ENCODE results near the gene NELFB. TPM values are rescaled to one million over a fixed set of nuclear protein-coding genes. Genes with fewer than 3 reads are reported as not detected.

NELFB gene
- total RNA-seq, 1 experiment from 2014 or later = 72.6 TPM

- POLR2A ChIA-PET (ENCODE audit: low non-redundant PET) = no interaction called here
- CTCF ChIA-PET = no interaction called here
- Histone ChIP-seq H3K4me1 (ENCODE audit: insufficient read depth, low read length, poor library complexity, severe bottlenecking) (peaks cover 19% of the 10 kb centered on the region), H3K27me3 (replicated peaks; ENCODE audit: insufficient read depth, low read depth, low read length, poor library complexity) (no peaks in the 10 kb centered on the region), H3K36me3 (ENCODE audit: insufficient read depth, low read length, poor library complexity, severe bottlenecking) (no peaks in the 10 kb centered on the region), H3K27ac (ENCODE audit: low read depth, low read length, poor library complexity, severe bottlenecking) (no peak overlapping the region), H3K9me3 (ENCODE audit: low read depth, low read length, poor library complexity, severe bottlenecking) (no peaks in the 10 kb centered on the region), H3K4me3 (ENCODE audit: low read depth, low read length, poor library complexity, severe bottlenecking) (no peak overlapping the region)
- DNase-seq (ENCODE audit: low spot score) = no peak
- intact Hi-C loops (cut with micrococcal nuclease; ENCODE audit: unreplicated experiment) = no loop called here
- no TSS peak for BruUV-seq (replicated peaks)
- TF ChIP-seq CTCF (conservative IDR thresholded peaks at IDR 0.05; ENCODE audit: low read depth, low read length) (no peak), EZH2 (IDR thresholded peaks at IDR 0.05; ENCODE audit: borderline replicate concordance, low read depth, low read length, poor library complexity, severe bottlenecking) (no peak)
Observed at GRCh38 chr9:137309368-137310188, 54.5 kb downstream of the NELFB start.

GRCh38 chr9:137310189-137311052, 55.3 kb downstream of the NELFB start:
- no peak overlapping the region for H3K27ac ChIP-seq (ENCODE audit: low read depth, low read length, poor library complexity, severe bottlenecking)
- CTCF ChIA-PET = no interaction called here
- no peak for DNase-seq (ENCODE audit: low spot score)
- no peaks in the 10 kb centered on the region for H3K9me3 ChIP-seq (ENCODE audit: low read depth, low read length, poor library complexity, severe bottlenecking)
- peaks cover 12% of the 10 kb centered on the region for H3K4me1 ChIP-seq (ENCODE audit: insufficient read depth, low read length, poor library complexity, severe bottlenecking)
- no peak overlapping the region for H3K4me3 ChIP-seq (ENCODE audit: low read depth, low read length, poor library complexity, severe bottlenecking)
- POLR2A ChIA-PET (ENCODE audit: low non-redundant PET) = no interaction called here
- TF ChIP-seq EZH2 (IDR thresholded peaks at IDR 0.05; ENCODE audit: borderline replicate concordance, low read depth, low read length, poor library complexity, severe bottlenecking) = no peak
- TF ChIP-seq CTCF (conservative IDR thresholded peaks at IDR 0.05; ENCODE audit: low read depth, low read length) = no peak
- intact Hi-C loops (cut with micrococcal nuclease; ENCODE audit: unreplicated experiment) = no loop called here
- H3K27me3 ChIP-seq (replicated peaks; ENCODE audit: insufficient read depth, low read depth, low read length, poor library complexity) = no peaks in the 10 kb centered on the region
- no TSS peak for BruUV-seq (replicated peaks)
- no peaks in the 10 kb centered on the region for H3K36me3 ChIP-seq (ENCODE audit: insufficient read depth, low read length, poor library complexity, severe bottlenecking)

- CTCF ChIA-PET = no interaction called here
- H3K9me3 ChIP-seq (ENCODE audit: low read depth, low read length, poor library complexity, severe bottlenecking) = no peaks in the 10 kb centered on the region
- H3K27ac ChIP-seq (ENCODE audit: low read depth, low read length, poor library complexity, severe bottlenecking) = no peak overlapping the region
- POLR2A ChIA-PET (ENCODE audit: low non-redundant PET) = no interaction called here
- H3K36me3 ChIP-seq (ENCODE audit: insufficient read depth, low read length, poor library complexity, severe bottlenecking) = no peaks in the 10 kb centered on the region
- no peak for DNase-seq (ENCODE audit: low spot score)
- intact Hi-C loops (cut with micrococcal nuclease; ENCODE audit: unreplicated experiment) = no loop called here
- H3K27me3 ChIP-seq (replicated peaks; ENCODE audit: insufficient read depth, low read depth, low read length, poor library complexity) = no peaks in the 10 kb centered on the region
- H3K4me3 ChIP-seq (ENCODE audit: low read depth, low read length, poor library complexity, severe bottlenecking) = no peak overlapping the region
- H3K4me1 ChIP-seq (ENCODE audit: insufficient read depth, low read length, poor library complexity, severe bottlenecking) = peaks cover 10% of the 10 kb centered on the region
- no TSS peak for BruUV-seq (replicated peaks)
- no peak for TF ChIP-seq CTCF (conservative IDR thresholded peaks at IDR 0.05; ENCODE audit: low read depth, low read length)
- no peak for TF ChIP-seq EZH2 (IDR thresholded peaks at IDR 0.05; ENCODE audit: borderline replicate concordance, low read depth, low read length, poor library complexity, severe bottlenecking)
Observed at GRCh38 chr9:137311171-137311985, 56.3 kb downstream of the NELFB start.
